Body of pancreas (tissue), 4 donors: ENCODE data around the gene ASMTL.

Experiments used
- CTCF ChIP-seq, 7 experiments: fragments of 450-650 bp in 4 of 7; fragments of 200-600 bp in 3 of 7; sonication (generic) in 3 of 7; IDR thresholded peaks; one replicate each; pipeline ENCODE4 v1.5.1; 2016 to 2019; ENCODE audit warnings: antibody characterized with exemption in 7 of 7
- POLR2A ChIP-seq, 3 donors: fragments of 450-650 bp; IDR thresholded peaks; one replicate each; pipeline ENCODE4 v1.6.1; 2016; ENCODE audit warnings: antibody characterized with exemption in 3 of 3, mild to moderate bottlenecking in 2 of 3

- TF ChIP-seq CTCF (IDR thresholded peaks at IDR 0.05) (no peak), POLR2A (IDR thresholded peaks at IDR 0.05) (no peak)
Measured at GRCh38 chrX:1502241-1502640, 49.5 kb upstream of the ASMTL start.
